PC-3 (cell line): Measurements from ENCODE around the gene CDK11A. TPM values are rescaled to one million over a fixed set of nuclear protein-coding genes. Genes with fewer than 3 reads are reported as not detected.
A peak's percentile ranks its signal among the peaks of the same experiment; 100 is the strongest.

Source experiments
- ATAC-seq: fragments of 200-7000 bp; cut with Tn5 transposase; 2 replicates; pipeline ENCODE4 v1.9.1; 2020; ENCODE audit warnings: mild to moderate bottlenecking, moderate library complexity
- BruUV-seq: library from RNA; stranded (reverse); fragments of 400-500 nt; replicated peaks from 2 replicates; lab custom pipeline; 2021; lab: Mats Ljungman, UMichigan
- CTCF ChIA-PET: fragments of 300-600 bp; sonication (Branson Sonifier 250); formaldehyde crosslinking; loops from one replicate; lab custom pipeline; 2022; ENCODE audit warnings: antibody characterized with exemption; lab: Charles Lee
- POLR2A ChIA-PET: fragments of 300-600 bp; sonication (Branson Sonifier 250); formaldehyde crosslinking; loops from one replicate; lab custom pipeline; 2022; ENCODE audit warnings: antibody characterized with exemption; ENCODE audit not compliant: unreplicated experiment; lab: Charles Lee
- DNase-seq: peaks from one replicate; pipeline ENCODE4 v3.0.0-alpha.2; 2015
- H2AFZ ChIP-seq: fragments of 300-600 bp; sonication (generic); 2 replicates; pipeline ENCODE4 v1.6.0; 2016; ENCODE audit warnings: antibody characterized with exemption, low read length
- H3F3A ChIP-seq: fragments of 300-600 bp; sonication (generic); one replicate; pipeline ENCODE4 v1.6.0; 2017; ENCODE audit warnings: antibody characterized with exemption, low read length, control low read depth, mild to moderate bottlenecking; ENCODE audit not compliant: unreplicated experiment
- H3K27ac ChIP-seq: fragments of 300-600 bp; sonication (generic); 2 replicates; pipeline ENCODE4 v1.5.1; 2016; ENCODE audit warnings: mild to moderate bottlenecking, low read length
- H3K27me3 ChIP-seq: fragments of 300-600 bp; sonication (generic); 2 replicates; pipeline ENCODE4 v1.6.1; 2016; ENCODE audit warnings: low read length, mixed read lengths
- H3K36me3 ChIP-seq: fragments of 300-600 bp; sonication (generic); 2 replicates; pipeline ENCODE4 v1.6.1; 2016; ENCODE audit warnings: low read depth, mixed run types, low read length, mixed read lengths
- H3K4me1 ChIP-seq: fragments of 300-600 bp; sonication (generic); 2 replicates; pipeline ENCODE4 v1.5.1; 2016; ENCODE audit warnings: low read length; ENCODE audit not compliant: insufficient read depth
- H3K4me2 ChIP-seq: fragments of 300-600 bp; sonication (generic); 2 replicates; pipeline ENCODE4 v1.6.0; 2016; ENCODE audit warnings: low read length
- H3K4me3 ChIP-seq: fragments of 300-600 bp; sonication (generic); 2 replicates; pipeline ENCODE4 v1.5.1; 2016; ENCODE audit warnings: mild to moderate bottlenecking, low read length, mixed read lengths
- H3K79me2 ChIP-seq: fragments of 300-600 bp; sonication (generic); 2 replicates; pipeline ENCODE4 v1.6.1; 2017; ENCODE audit warnings: low read length, mixed read lengths
- H3K9ac ChIP-seq: fragments of 300-600 bp; sonication (generic); 2 replicates; pipeline ENCODE4 v1.6.0; 2016; ENCODE audit warnings: mild to moderate bottlenecking, low read length
- H3K9me2 ChIP-seq: fragments of 300-600 bp; sonication (generic); replicated peaks from 2 replicates; pipeline ENCODE4 v1.6.1; 2016; ENCODE audit warnings: mixed run types, low read length, mixed read lengths
- H3K9me3 ChIP-seq: fragments of 300-600 bp; sonication (generic); 2 replicates; pipeline ENCODE4 v1.6.1; 2016; ENCODE audit warnings: low read length, mixed read lengths
- H4K20me1 ChIP-seq: fragments of 300-600 bp; sonication (generic); 2 replicates; pipeline ENCODE4 v1.6.1; 2016; ENCODE audit warnings: low read length, mixed read lengths
- CTCF ChIP-seq: fragments of 300-600 bp; sonication (generic); conservative IDR thresholded peaks from 2 replicates; pipeline ENCODE4 v1.5.1; 2017; ENCODE audit warnings: antibody characterized with exemption, low read depth, mild to moderate bottlenecking, low read length
- EZH2 ChIP-seq: fragments of 300-600 bp; sonication (generic); IDR thresholded peaks from one replicate; pipeline ENCODE4 v1.6.1; 2017; ENCODE audit warnings: antibody characterized with exemption, mild to moderate bottlenecking, low read length; ENCODE audit not compliant: unreplicated experiment
- EZH2phosphoT487 ChIP-seq: fragments of 300-600 bp; sonication (generic); IDR thresholded peaks from 2 replicates; pipeline ENCODE4 v1.6.1; 2018; ENCODE audit warnings: mild to moderate bottlenecking, antibody characterized with exemption, low read length, borderline replicate concordance
- intact Hi-C: fragments of 100-400 bp; cut with micrococcal nuclease; formaldehyde crosslinking; loops from 2 replicates; pipeline ENCODE4 v1.9.0; 2023
- total RNA-seq: library from RNA; depleted of rRNA; stranded (reverse); fragments of >200 nt; gene quantifications from 2 replicates; pipeline ENCODE4 v1.2.3, GENCODE V29; 2014

CDK11A gene
- total RNA-seq, 1 experiment from 2014 or later = 11.6 TPM

- H3K27ac ChIP-seq = no peak overlapping the region
- H3K9me3 ChIP-seq = peaks cover 6% of the 10 kb centered on the region
- H3K4me3 ChIP-seq = no peak overlapping the region
- H3K79me2 ChIP-seq = peaks cover 98% of the 10 kb centered on the region
- intact Hi-C loops = no loop called here
- H3K4me1 ChIP-seq = peaks cover under 1% of the 10 kb centered on the region; the same call in 1 of the 2 replicates
- ATAC-seq = no peak
- ChIA-PET CTCF (no interaction called here), POLR2A (no interaction called here)
- BruUV-seq = no TSS peak
- H3K4me2 ChIP-seq = no peak overlapping the region
- no peak overlapping the region for H3K9ac ChIP-seq
- no peaks in the 10 kb centered on the region for H3K9me2 ChIP-seq
- no peaks in the 10 kb centered on the region for H3K27me3 ChIP-seq
- no peak for TF ChIP-seq EZH2phosphoT487
- no peak for TF ChIP-seq CTCF
- no peak for TF ChIP-seq EZH2
- H2AFZ ChIP-seq = no peak overlapping the region
- no peaks in the 10 kb centered on the region for H3F3A ChIP-seq
- H4K20me1 ChIP-seq = peaks cover 4% of the 10 kb centered on the region; the same call in 1 of the 2 replicates
- no peak for DNase-seq
- H3K36me3 ChIP-seq = peaks cover 32% of the 10 kb centered on the region
These were observed 45.9 kb upstream of the CDK11A start for GRCh38 chr1:1770102-1770501.

DNA sequence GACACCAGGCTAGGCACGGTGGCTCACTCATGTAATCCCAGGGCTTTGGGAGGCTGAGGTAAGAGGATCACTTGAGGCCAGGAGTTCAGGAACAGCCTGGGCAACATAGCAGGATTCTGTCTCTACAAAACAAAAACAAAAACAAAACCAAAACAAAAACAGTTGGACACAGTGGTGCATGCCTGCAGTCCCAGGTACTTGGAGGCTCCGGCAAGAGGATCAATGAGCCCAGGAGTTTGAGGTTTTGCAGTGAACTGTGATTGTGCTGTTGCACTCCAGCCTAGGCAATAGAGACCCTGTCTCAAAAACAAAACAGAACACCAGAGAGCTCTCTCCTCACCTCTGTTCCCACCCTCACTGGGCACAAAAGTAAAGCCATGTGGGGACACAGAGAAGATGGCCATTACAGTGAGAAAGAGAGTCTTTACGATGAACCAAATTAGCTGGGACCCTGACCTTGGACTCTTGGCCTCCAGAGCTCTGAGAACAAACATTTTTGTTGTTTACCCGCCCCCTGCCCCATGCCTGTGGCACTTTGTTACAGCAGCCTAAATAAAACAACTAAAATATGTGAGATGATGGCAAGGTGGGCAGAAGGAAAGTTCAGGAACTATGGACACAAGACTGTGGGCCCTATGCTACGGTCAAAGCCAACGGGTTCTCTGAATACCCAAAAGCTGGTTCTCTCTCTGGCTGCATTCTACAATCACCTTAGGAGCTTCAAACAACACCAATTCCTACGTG is 44.3 kb upstream of the CDK11A start:
- H3F3A ChIP-seq = no peaks in the 10 kb centered on the region
- H3K9ac ChIP-seq = no peak overlapping the region
- peaks cover 96% of the 10 kb centered on the region for H3K79me2 ChIP-seq
- ATAC-seq (no peak), DNase-seq (no peak)
- H3K36me3 ChIP-seq = peaks cover 42% of the 10 kb centered on the region
- no peak overlapping the region for H2AFZ ChIP-seq
- ChIA-PET CTCF (no interaction called here), POLR2A (no interaction called here)
- H3K9me2 ChIP-seq = no peaks in the 10 kb centered on the region
- H3K27me3 ChIP-seq = no peaks in the 10 kb centered on the region
- H3K4me3 ChIP-seq = no peak overlapping the region
- intact Hi-C loops = no loop called here
- H4K20me1 ChIP-seq = no peaks in the 10 kb centered on the region
- H3K9me3 ChIP-seq = peaks cover 6% of the 10 kb centered on the region
- no peak overlapping the region for H3K4me2 ChIP-seq
- TF ChIP-seq EZH2 (no peak), CTCF (no peak), EZH2phosphoT487 (no peak)
- no peak overlapping the region for H3K27ac ChIP-seq
- peaks cover 10% of the 10 kb centered on the region for H3K4me1 ChIP-seq
- no TSS peak for BruUV-seq

DNA sequence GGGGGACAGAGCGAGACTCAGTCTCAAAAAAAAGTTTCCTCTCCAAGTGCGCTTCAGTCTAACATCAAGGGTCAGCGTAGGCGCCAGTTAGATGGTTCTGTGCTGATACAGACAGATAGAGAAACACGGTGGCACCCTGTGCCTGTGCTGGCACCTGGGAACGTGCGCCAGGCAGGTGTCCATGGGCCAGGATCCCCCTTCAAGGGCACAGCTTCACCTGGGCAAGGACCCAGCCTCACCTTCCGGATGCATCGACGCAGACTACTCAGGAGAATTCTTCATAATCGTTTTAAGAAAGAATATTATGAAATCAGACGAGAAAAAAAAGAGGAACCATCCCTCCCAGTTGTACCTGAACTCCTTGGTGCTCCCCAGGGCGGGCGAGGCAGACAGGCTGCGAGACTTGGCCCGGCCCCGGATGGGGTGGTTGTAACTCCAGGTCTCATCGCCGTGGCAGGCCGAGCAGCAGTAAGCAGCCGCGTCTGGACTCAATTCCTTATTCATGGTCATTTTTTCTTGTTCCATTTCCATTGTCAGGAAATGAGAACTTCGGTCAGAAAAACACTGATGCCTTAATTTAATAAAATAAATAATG is 40.8 kb upstream of the CDK11A start:
- ChIA-PET POLR2A (no interaction called here), CTCF (no interaction called here)
- TF ChIP-seq EZH2 (no peak), EZH2phosphoT487 (no peak), CTCF (no peak)
- intact Hi-C loops = no loop called here
- no peaks in the 10 kb centered on the region for H3K9me3 ChIP-seq
- no peak for ATAC-seq
- peaks cover 11% of the 10 kb centered on the region for H4K20me1 ChIP-seq
- H3K27ac ChIP-seq = no peak overlapping the region
- peak; percentile 1 for DNase-seq
- H3K9ac ChIP-seq = no peak overlapping the region
- no peaks in the 10 kb centered on the region for H3K9me2 ChIP-seq
- H3K4me2 ChIP-seq = no peak overlapping the region
- H3K4me3 ChIP-seq = no peak overlapping the region
- H3F3A ChIP-seq = no peaks in the 10 kb centered on the region
- BruUV-seq = no TSS peak
- H3K79me2 ChIP-seq = peaks cover 90% of the 10 kb centered on the region
- no peak overlapping the region for H2AFZ ChIP-seq
- H3K36me3 ChIP-seq = peaks cover 39% of the 10 kb centered on the region
- no peaks in the 10 kb centered on the region for H3K27me3 ChIP-seq
- peaks cover 22% of the 10 kb centered on the region for H3K4me1 ChIP-seq
